Inflammatory macrophage treated with lipopolysaccharide for 1 hour (primary cell): Measurements from ENCODE around the gene SRPK3.
"Not testable (repeated sequence)": the region's sequence is repeated elsewhere in the genome, so short reads cannot be mapped to it uniquely, and the experiment has no call there.

ENCODE experiments used
- DNase-seq, 2 donors: peaks; one replicate each; pipeline ENCODE4 v3.0.0-alpha.2; 2020 to 2022

SRPK3 gene

DNA sequence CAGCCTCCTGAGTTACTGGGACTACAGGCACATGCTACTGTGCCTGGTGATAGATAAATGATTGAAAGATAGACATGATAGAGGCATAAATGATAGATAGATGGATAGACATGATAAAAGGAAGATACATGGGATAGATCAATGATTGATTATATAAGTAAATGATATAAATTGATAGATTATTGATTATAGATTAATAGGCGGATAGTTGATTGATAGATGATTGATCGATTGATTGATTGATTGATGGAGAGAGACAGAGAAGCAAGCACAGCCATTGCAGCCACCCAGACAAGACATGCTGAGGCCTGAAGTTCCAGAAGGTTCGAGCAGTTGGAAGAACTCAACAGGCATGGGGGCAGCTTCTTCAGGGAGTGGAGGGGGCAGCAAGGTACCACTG, 34.5 kb upstream of the SRPK3 start:
- no peak for DNase-seq

DNA sequence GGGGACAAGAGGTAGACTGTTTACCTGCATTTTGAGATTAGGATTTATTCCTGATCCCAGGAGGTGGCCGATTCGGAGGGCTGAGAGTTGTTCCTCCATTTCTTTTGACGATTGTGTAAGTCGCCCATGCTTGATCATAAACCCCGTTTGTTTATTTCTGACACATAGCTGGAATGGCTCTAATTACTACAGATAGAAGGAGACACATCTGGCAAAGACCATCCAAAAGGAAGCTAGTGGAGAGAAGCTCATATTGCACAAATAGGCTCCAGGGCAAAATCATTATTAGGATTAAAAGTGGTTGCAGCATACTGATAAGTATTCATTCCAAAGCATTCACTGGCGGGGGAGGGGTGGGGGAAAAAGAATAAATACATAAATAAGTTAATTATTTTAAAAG, 33.9 kb upstream of the SRPK3 start:
- not testable (repeated sequence) for DNase-seq

DNA sequence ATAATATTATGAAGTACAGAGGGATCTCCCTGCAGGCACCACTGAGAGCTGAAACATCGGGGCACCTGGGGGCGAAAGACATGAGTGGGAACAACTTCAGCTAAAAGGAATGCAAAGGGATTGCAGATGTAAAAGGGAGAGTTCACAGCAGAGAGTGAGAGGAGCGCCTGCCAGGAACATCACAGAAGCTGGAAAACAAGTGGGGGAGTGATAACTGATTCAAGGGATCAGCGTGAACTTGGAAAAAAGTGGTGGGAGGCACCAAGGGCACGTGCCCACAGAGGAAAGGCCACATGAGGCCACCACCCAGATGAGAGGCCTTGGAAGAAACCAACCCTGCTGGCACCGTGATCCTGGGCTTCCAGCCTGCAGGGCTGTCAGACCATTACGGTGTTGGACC, 31.8 kb upstream of the SRPK3 start:
- DNase-seq = not testable (repeated sequence)

DNA sequence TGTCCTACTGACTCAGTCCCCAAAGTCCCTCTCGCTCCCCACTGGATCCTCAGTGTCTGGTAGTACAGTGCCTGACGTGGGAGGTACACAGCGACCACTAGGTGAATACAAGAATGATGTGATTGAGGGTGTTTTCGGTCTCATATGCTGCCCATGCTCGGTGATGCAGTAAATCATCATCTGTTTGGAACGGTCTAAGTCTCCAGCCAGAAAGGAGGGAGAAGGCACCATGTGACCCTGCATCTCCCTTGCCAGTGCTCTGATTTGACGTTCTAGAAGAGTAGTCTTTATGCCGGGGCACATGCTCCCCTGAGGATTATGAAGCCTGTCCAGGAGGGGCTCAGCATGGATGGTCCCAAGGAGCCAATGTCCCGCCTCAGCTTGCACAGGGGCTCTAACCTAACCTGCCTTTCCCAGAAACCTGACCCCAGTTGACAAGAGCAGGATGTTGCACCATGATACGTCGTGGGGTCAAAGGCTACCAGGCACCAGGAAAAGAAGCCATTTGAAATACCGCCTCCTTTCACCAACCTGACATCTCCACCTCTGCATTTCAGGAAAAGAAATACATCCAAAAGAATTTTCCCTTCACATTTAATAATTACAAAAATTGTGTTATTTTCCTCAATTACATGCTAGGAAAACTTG, 30.6 kb upstream of the SRPK3 start:
- no peak for DNase-seq

- no peak for DNase-seq
These were observed 25.7 kb upstream of the SRPK3 start for GRCh38 chrX:153755136-153755535.

GRCh38 chrX:153761863-153762262, 19.0 kb upstream of the SRPK3 start:
- DNase-seq = no peak

- no peak for DNase-seq
These were observed 18.1 kb upstream of the SRPK3 start for GRCh38 chrX:153762626-153763173.

DNA sequence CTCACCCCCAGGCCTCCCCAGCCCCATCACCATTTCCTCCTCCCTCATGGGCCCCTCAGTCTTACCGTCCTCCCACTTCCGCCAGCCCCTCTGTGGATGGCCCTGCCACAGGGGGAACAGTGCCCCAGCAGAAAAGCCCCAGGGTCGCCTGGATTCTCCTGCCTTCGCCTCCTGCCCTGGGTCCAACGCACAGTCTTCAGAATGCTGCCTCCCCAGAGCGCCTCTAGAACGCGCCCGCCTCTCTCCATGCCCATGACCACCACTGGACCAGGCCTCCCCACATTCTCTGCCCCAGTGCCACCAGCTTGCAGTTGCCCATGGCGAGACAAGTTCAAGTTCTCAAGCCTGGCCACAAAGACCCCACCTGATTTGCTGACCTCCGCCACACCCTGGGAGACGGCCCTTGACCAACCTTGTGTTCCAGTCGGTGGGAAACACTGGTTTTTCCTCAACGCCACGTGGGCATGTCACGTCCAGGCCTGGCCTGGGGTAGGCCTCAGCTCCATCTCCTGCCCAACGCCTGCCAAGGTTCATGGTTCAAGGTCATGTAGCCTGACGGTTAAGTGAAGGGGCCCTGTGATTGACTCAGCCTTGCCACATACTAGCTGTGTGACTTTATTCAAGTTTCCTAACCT, 17.4 kb upstream of the SRPK3 start:
- DNase-seq = no peak

- DNase-seq = peak; percentile 43 to 69
These were observed 16.7 kb upstream of the SRPK3 start, which contains the start of gene PLXNB3 for GRCh38 chrX:153763989-153764755. TSS of gene PLXNB3 (plus strand) at chrX:153764249. CDS start at chrX:153765536, 1,287 bp downstream.

GRCh38 chrX:153764786-153765137, 16.1 kb upstream of the SRPK3 start:
- DNase-seq = no peak

DNA sequence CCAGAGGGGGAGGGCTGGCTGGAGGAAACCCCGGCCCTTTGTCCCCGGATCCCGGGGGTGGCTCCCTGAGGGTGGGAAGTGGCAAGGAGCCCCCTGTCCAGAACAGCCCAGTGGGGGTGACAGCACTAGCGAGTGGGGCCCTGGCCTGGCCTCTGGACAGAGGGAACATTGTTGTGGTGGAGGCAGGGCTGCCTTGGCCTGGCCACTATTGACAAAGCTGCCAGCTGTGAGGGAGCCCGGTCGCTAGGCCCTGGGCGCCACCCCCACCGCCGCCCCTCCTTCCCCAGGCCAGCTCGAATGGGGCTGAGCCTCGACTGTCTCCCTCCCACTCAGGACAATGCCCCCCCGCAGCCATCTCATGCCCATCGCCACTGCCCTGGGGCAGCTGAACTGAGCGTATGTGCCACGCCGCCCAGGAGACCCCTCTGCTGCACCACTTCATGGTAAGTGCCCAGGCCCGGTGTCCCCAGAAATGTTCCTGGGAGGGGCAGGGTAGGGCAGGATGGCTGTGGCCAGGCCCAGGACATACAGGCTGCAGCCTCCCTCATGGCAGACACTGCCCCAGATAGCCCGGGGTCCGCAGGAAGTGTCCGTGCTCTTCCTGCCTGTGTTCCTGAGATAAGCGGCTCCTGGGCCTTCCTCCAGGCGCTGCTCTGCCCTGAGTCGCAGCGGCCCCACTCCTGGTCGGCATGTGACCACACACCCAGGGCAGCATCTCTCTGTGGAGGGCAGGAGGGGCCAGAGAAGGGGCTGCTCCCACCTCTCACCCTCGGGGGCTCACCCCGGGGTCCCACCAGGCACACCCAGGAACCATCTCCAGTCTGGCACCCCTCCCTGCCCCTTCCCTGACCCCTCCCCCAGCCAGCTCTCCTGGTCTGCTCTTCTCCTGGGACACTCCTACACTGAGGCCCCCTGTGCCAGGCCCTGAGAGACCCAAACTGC, 15.4 kb upstream of the SRPK3 start:
- no peak for DNase-seq

DNA sequence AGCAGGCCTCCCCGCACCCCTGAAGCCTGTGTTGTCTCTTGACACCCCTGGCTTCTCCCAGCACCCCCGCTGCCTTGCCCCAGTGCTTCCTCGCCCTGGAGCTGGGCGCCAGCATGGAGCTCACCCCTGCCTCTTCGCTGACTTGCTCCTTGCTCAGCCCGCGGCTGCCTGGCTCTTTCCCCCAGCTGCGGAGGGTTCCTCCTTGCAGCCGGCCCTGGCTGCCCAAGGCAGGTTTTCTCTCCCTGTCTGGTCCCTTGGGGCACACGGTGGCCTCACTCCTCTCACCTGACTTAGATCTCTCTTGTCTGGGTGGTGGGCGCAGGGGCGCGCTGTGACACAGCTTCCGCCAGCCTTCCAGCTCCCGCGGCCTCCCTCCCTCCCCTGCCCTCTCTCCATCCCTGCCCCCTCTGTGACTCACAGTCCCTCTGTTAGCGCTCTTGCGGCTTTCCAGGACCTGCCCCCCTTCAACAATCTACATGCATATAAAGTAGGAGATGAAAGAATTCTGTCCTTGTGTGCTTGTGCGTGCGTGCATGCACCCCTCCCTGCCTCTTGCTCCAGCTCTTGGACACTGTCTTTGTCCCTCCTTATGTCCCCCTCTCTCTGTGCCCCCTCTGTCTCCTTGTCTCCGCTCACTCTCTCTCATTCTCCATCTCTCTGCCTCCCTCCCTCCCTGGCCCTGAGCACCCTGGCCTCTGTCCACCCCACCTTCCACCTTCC, 14.6 kb upstream of the SRPK3 start:
- DNase-seq = peak in 1 of 2 donors; percentile 14

- DNase-seq = no peak
These were observed 13.8 kb upstream of the SRPK3 start for GRCh38 chrX:153766871-153767673.

DNA sequence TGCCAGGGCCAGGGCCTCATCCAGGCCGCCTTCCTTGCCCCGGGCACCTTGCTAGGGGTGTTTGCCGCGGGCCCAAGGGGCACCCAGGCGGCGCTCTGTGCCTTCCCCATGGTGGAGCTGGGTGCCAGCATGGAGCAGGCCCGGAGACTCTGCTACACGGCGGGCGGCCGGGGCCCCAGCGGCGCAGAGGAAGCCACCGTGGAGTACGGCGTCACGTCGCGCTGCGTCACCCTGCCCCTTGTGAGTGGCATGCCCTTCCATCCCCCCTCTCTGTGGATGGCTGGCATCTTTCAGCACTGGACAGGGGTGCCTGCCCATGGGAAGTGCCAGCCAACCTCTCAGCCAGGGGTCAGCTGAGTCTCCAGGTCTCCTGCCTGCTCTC, 13.2 kb upstream of the SRPK3 start:
- no peak for DNase-seq

DNA sequence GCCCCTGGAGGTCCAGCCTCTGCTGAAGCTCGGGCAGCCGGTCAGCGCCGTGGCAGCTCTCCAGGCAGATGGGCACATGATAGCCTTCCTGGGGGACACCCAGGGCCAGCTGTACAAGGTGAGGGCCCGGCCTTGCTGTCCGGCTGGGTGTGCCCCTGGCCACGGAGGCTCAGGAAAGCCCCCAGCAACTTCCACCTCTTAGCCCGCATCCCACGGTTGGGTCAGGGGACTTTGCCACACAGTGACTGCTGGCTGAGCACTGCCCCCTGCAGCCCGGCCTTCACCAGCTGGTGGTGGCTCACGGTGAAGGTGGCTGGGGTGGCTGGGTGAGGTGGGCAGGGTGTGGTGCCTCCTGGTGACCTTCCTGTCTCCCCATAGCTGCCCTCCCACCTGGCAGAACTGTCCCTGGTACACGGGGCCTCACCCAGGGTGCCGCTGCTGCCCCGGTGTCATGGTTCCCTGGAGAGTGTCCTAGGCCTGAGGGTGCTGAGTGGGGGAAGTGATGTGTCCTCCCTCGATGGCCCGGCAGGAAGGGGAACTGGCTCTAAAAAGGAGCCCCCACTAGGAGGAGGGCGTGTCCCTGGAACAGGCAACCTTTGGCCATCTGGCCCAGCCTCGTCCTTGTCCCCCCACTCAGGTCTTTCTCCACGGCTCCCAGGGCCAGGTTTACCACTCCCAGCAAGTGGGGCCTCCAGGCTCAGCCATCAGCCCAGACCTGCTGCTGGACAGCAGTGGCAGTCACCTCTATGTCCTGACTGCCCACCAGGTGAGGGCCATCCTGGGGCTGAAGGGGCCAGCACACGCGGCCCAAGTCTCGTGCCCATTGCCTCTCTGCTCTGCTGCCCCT, 12.3 kb upstream of the SRPK3 start:
- DNase-seq = no peak

GRCh38 chrX:153769158-153769864, 11.5 kb upstream of the SRPK3 start:
- no peak for DNase-seq

GRCh38 chrX:153769865-153770600, 10.8 kb upstream of the SRPK3 start:
- DNase-seq = no peak

- no peak for DNase-seq
These were observed 10.0 kb upstream of the SRPK3 start for GRCh38 chrX:153770601-153771414.
